ENCODE data around the gene SLC9C2. TPM values are rescaled to one million over a fixed set of nuclear protein-coding genes. Genes with fewer than 3 reads are reported as not detected.
"Not testable (repeated sequence)": the region's sequence is repeated elsewhere in the genome, so short reads cannot be mapped to it uniquely, and the experiment has no call there.

Gene SLC9C2
- total RNA-seq, 1 donor from 2014 or later: not detected

DNA sequence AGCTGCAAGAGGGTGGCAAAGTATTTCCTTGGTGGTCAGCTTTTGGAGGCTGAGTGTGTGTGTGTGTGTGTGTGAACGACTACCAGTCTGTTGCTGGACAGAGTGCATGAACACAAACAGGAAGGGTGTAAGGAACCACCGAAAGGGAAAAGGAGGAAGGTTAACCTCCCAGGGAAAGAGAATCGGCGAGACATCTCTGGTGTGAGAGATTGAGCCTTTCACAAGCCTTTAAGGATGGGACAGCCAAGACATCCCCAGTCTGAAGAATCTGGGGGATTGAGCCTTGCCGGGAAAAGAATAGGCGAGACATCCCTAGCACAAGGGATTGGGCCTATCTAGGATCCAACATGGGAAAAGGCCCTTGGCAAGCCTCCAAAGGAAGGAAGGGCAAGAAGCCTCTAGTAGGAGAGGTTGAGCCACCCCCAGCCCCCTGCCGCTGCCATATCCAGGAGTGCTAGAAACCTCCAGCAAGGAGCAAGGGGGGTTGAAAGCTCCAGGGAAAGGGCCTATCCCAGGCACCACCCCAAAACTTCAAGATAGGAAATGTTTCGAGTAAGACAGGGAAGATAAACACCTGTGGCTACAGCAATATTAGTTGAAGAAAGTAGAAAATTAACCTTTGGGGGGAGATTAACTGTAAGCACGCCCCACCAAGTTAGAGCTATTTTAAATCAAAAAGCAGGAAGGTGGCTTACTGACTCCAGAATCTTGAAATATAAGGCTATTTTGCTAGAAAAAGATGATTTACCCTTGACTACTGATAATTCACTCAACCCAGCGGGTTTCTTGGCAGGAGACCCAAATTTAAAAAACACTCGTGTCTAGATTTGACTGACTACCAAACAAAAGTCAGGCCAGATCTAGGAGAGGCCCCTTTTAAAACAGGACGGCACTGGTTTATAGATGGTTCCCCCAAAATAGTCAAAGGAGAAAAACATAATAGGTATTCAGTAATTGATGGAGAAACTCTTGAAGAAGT lies 35.5 kb upstream of the SLC9C2 start:
- no peak overlapping the region for H3K27ac Mint-ChIP-seq (ENCODE audit: unreplicated experiment)
- H3K4me1 Mint-ChIP-seq (ENCODE audit: unreplicated experiment): no peaks in the 10 kb centered on the region
- peaks cover 6% of the 10 kb centered on the region for H3K27me3 Mint-ChIP-seq (ENCODE audit: unreplicated experiment)
- DNase-seq (ENCODE audit: extremely low spot score, unreplicated experiment): no peak
- peaks cover 11% of the 10 kb centered on the region for H3K9me3 Mint-ChIP-seq (ENCODE audit: unreplicated experiment)
- TF ChIP-seq, protein P1, sequence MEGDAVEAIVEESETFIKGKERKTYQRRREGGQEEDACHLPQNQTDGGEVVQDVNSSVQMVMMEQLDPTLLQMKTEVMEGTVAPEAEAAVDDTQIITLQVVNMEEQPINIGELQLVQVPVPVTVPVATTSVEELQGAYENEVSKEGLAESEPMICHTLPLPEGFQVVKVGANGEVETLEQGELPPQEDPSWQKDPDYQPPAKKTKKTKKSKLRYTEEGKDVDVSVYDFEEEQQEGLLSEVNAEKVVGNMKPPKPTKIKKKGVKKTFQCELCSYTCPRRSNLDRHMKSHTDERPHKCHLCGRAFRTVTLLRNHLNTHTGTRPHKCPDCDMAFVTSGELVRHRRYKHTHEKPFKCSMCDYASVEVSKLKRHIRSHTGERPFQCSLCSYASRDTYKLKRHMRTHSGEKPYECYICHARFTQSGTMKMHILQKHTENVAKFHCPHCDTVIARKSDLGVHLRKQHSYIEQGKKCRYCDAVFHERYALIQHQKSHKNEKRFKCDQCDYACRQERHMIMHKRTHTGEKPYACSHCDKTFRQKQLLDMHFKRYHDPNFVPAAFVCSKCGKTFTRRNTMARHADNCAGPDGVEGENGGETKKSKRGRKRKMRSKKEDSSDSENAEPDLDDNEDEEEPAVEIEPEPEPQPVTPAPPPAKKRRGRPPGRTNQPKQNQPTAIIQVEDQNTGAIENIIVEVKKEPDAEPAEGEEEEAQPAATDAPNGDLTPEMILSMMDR (IDR thresholded peaks at IDR 0.05): no peak
- H3K4me3 Mint-ChIP-seq (ENCODE audit: unreplicated experiment): no peak overlapping the region
- no peaks in the 10 kb centered on the region for H3K36me3 Mint-ChIP-seq (ENCODE audit: unreplicated experiment)

DNA sequence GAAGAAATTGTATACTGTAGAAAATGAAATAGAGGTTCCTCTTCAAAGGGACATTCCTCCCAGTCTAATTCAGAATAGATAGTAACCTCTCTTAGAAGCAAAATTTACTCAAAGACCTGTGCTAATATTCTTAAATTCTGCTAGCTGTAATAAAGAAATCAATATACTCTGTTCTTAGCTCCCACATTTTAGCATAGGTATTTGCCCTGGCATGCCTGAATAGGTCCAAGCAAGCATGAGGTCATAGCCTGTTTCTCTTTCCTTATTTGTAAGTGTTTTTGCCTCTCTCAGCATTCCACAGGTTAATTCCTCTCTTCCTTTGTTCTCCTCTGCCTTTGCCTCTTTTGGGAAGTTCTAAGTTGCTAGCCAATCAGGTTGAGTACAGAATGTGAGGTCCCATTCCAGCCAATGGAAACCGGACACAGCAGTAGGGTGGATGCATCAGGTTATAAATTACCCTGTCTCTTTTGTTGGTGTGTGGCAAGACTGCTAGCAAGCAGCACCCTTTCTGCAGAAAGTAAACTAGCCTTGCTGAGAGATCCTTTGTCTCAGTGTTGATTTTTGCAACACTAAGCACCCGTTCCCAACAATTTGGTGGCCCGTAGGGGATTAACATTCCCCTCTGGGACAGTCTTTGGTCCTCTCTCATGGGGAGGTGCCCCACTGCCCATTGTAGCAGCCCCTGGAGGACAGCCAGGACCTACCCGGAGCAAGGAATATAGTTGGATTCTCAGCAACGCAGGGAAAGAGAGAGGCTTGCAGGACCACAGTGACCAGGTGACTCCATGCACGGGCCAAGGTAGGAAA lies 34.6 kb upstream of the SLC9C2 start:
- not testable (repeated sequence) for DNase-seq (ENCODE audit: extremely low spot score, unreplicated experiment); H3K4me1 Mint-ChIP-seq (ENCODE audit: unreplicated experiment); H3K36me3 Mint-ChIP-seq (ENCODE audit: unreplicated experiment); H3K27ac Mint-ChIP-seq (ENCODE audit: unreplicated experiment); H3K27me3 Mint-ChIP-seq (ENCODE audit: unreplicated experiment); H3K4me3 Mint-ChIP-seq (ENCODE audit: unreplicated experiment)
- peaks cover 15% of the 10 kb centered on the region for H3K9me3 Mint-ChIP-seq (ENCODE audit: unreplicated experiment)

DNA sequence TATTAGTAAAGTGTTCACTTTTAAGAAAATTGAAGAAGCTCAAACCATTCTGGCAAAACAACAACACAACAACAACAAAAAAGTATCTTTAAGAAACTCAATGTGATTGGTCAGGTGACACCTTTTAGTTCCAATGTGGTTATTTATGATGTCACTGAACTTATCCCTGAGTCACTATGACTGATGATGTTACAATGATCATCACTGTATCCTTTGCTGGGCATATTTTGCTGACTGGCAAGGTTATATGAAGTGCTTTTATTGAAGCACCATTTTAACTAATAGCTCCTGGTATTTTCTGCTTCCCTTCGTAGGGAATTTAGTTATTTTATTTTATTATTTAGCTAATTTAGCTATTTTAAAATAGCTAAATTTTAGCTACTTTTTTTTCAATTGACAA lies 32.2 kb upstream of the SLC9C2 start, which contains the start of gene TEX50:
TEX50 (plus strand) TSS at position 223 of the 400 bp plus-strand sequence. CDS start 184 bp downstream, outside the sequence.
- Mint-ChIP-seq H3K9me3 (ENCODE audit: unreplicated experiment) (peaks cover 15% of the 10 kb centered on the region), H3K4me3 (ENCODE audit: unreplicated experiment) (no peak within 1 kb of the TSS), H3K27ac (ENCODE audit: unreplicated experiment) (no peak within 1 kb of the TSS), H3K27me3 (ENCODE audit: unreplicated experiment) (peaks cover 16% of the 10 kb centered on the region), H3K4me1 (ENCODE audit: unreplicated experiment) (no peaks in the 10 kb centered on the region), H3K36me3 (ENCODE audit: unreplicated experiment) (no peaks in the 10 kb centered on the region)
- DNase-seq (ENCODE audit: extremely low spot score, unreplicated experiment): no peak
- TF ChIP-seq, protein P1 (IDR thresholded peaks at IDR 0.05): no peak

DNA sequence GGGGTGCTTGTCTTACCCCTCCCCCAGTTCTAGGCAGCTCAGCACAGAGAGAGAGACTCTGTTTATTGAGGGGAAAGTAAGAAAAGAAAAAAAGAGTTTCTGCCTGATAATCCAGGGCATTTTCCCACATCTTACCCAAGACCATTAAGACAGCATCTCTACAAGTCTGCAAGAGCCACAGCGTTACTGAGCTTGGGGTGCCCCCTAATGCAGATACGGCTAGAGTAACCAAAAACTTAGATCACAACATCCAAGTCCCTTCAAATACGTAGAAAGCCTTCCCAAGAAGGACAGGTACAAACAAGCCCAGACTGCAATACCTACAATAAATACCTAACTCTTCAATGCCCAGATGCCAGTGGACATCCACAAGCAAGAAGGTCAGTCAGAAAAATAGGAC lies 26.0 kb upstream of the SLC9C2 start:
- H3K4me3 Mint-ChIP-seq (ENCODE audit: unreplicated experiment): no peak overlapping the region
- H3K27me3 Mint-ChIP-seq (ENCODE audit: unreplicated experiment): peaks cover 23% of the 10 kb centered on the region
- TF ChIP-seq, protein P1 (IDR thresholded peaks at IDR 0.05): no peak
- peaks cover 9% of the 10 kb centered on the region for H3K9me3 Mint-ChIP-seq (ENCODE audit: unreplicated experiment)
- H3K36me3 Mint-ChIP-seq (ENCODE audit: unreplicated experiment): no peaks in the 10 kb centered on the region
- H3K27ac Mint-ChIP-seq (ENCODE audit: unreplicated experiment): no peak overlapping the region
- no peak for DNase-seq (ENCODE audit: extremely low spot score, unreplicated experiment)
- H3K4me1 Mint-ChIP-seq (ENCODE audit: unreplicated experiment): no peaks in the 10 kb centered on the region

DNA sequence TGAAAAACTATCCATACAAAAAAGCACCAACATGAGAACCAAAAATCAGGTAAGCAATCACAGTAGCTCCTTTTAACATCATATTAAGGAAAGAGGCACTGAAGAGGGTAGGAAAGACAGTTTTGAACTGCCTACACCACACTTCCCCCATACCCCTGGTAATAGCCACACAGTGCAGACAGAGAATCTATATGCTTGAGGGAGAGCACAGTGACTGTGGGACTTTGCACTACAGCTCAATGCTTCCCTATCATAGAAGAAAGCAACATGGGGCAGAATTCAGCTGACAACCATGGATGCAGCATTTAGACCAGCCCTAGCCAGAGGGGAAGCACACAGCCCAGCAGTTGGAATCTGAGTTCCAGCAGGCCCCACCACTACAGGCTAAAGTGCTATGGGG lies 24.4 kb upstream of the SLC9C2 start:
- H3K9me3 Mint-ChIP-seq (ENCODE audit: unreplicated experiment): peaks cover 5% of the 10 kb centered on the region
- no peaks in the 10 kb centered on the region for H3K4me1 Mint-ChIP-seq (ENCODE audit: unreplicated experiment)
- TF ChIP-seq, protein P1 (IDR thresholded peaks at IDR 0.05): no peak
- H3K27me3 Mint-ChIP-seq (ENCODE audit: unreplicated experiment): peaks cover 25% of the 10 kb centered on the region
- no peak overlapping the region for H3K4me3 Mint-ChIP-seq (ENCODE audit: unreplicated experiment)
- DNase-seq (ENCODE audit: extremely low spot score, unreplicated experiment): no peak
- no peaks in the 10 kb centered on the region for H3K36me3 Mint-ChIP-seq (ENCODE audit: unreplicated experiment)
- no peak overlapping the region for H3K27ac Mint-ChIP-seq (ENCODE audit: unreplicated experiment)
